Measurements from ENCODE around the gene RDH14. TPM values are rescaled to one million over a fixed set of nuclear protein-coding genes. Genes with fewer than 3 reads are reported as not detected.

The RDH14 gene
- total RNA-seq, 1 donor from 2014 or later, result 11.2 TPM

- intact Hi-C loops (cut with micrococcal nuclease), result loop anchor here (5.0 kb wide), 1 partner anchor 220 kb away; no protein-coding TSS in a partner anchor
Observed at GRCh38 chr2:18522484-18523146, 37.8 kb downstream of the RDH14 start.

- intact Hi-C loops (cut with micrococcal nuclease), result loop anchor here (1.0 to 5.0 kb wide), 4 partner anchors 40 to 1343 kb away; partner anchors contain the start of gene RDH14
Observed at GRCh38 chr2:18520451-18521425, 39.7 kb downstream of the RDH14 start.

- intact Hi-C loops (cut with micrococcal nuclease), result loop anchor here (1.0 to 5.0 kb wide), 4 partner anchors 40 to 1343 kb away; partner anchors contain the start of gene RDH14
Observed at GRCh38 chr2:18519914-18520450, 40.5 kb downstream of the RDH14 start.

GRCh38 chr2:18518116-18519111 is 42.0 kb downstream of the RDH14 start:
- intact Hi-C loops (cut with micrococcal nuclease), result no loop called here

GRCh38 chr2:18517386-18517785 is 43.1 kb downstream of the RDH14 start:
- intact Hi-C loops (cut with micrococcal nuclease), result no loop called here

- intact Hi-C loops (cut with micrococcal nuclease), result no loop called here
Observed at GRCh38 chr2:18516112-18516511, 44.3 kb downstream of the RDH14 start.

- intact Hi-C loops (cut with micrococcal nuclease), result no loop called here
Observed at GRCh38 chr2:18514526-18515461, 45.7 kb downstream of the RDH14 start.

- intact Hi-C loops (cut with micrococcal nuclease), result no loop called here
Observed at GRCh38 chr2:18510775-18511174, 49.7 kb downstream of the RDH14 start.

- intact Hi-C loops (cut with micrococcal nuclease), result no loop called here
Observed at GRCh38 chr2:18506883-18507509, 53.5 kb downstream of the RDH14 start.

- intact Hi-C loops (cut with micrococcal nuclease), result no loop called here
Observed at GRCh38 chr2:18505703-18506341, 54.6 kb downstream of the RDH14 start.

Other genes with a start within 250 kb of the RDH14 start
- gene NT5C1B, start 28.9 kb upstream of the RDH14 start, total RNA-seq, result not detected in 2 replicates